ENCODE data around the gene MRGPRG.

- no peak for TF ChIP-seq CTCF (IDR thresholded peaks at IDR 0.05 in 8 of 11, conservative IDR thresholded peaks at IDR 0.05 in 3 of 11)
- TF ChIP-seq POLR2A (IDR thresholded peaks at IDR 0.05): no peak
- no peak for TF ChIP-seq POLR2AphosphoS5 (IDR thresholded peaks at IDR 0.05)
Measured at GRCh38 chr11:3200388-3201111, 18.1 kb downstream of the MRGPRG start.

Data from spleen (tissue), 7 donors.